ENCODE measurements around the gene SMARCA1. TPM values are rescaled to one million over a fixed set of nuclear protein-coding genes. Genes with fewer than 3 reads are reported as not detected.

Gene SMARCA1
- total RNA-seq, 2 experiments from 2014 or later, result 0.19 TPM; not detected in 1

DNA sequence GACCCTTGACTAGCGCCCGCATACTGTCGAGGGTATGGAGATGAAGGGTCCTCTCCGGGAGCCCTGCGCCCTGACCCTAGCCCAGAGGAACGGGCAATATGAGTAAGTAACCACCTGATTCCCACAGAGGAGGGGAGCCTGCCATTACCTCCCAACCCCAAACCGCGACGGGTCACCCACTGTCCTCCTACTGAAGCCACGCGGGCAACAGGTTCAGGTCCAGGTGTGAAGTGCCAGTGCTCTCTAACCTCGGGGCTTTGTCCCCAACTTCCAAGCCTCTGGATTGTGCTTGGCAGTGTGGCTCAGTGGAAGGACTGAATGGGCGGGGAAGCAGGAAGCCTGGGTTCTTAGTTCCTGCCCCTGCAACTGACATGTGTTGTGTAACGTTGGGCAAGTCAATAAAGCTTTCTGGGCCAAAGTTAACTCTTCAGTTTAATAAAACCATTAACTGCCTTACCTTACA is 17.5 kb upstream of the SMARCA1 start:
- Histone ChIP-seq H3K4me1 (ENCODE audit: insufficient read depth, low read length, poor library complexity, severe bottlenecking) (peaks cover 6% of the 10 kb centered on the region), H3K79me2 (ENCODE audit: insufficient read depth, low read depth, low read length) (no peaks in the 10 kb centered on the region), H3K27ac (ENCODE audit: low read depth, low read length, poor library complexity, severe bottlenecking) (no peak overlapping the region), H4K20me1 (ENCODE audit: insufficient read depth, low read length) (no peaks in the 10 kb centered on the region), H3K4me3 (ENCODE audit: low read depth, low read length, poor library complexity, severe bottlenecking) (peak overlapping the region; percentile 83), H3K4me2 (ENCODE audit: low read length) (peak overlapping the region; percentile 72), H2AFZ (ENCODE audit: low read length) (peak overlapping the region; percentile 5; the same call in 1 of the 2 replicates), H3K9me2 (ENCODE audit: insufficient read depth, low read length) (no peaks in the 10 kb centered on the region), H3K9me3 (ENCODE audit: low read length) (no peaks in the 10 kb centered on the region), H3K36me3 (ENCODE audit: insufficient read depth, low read length) (no peaks in the 10 kb centered on the region)
- intact Hi-C loops (cut with micrococcal nuclease; ENCODE audit: unreplicated experiment), result no loop called here
- BruUV-seq (replicated peaks), result no TSS peak
- DNase-seq (ENCODE audit: low spot score), result peak; percentile 12
- ChIA-PET CTCF (ENCODE audit: unreplicated experiment) (no interaction called here), POLR2A (no interaction called here)
- TF ChIP-seq EZH2phosphoT487 (IDR thresholded peaks at IDR 0.05; ENCODE audit: borderline replicate concordance, low read depth, low read length), result no peak

DNA sequence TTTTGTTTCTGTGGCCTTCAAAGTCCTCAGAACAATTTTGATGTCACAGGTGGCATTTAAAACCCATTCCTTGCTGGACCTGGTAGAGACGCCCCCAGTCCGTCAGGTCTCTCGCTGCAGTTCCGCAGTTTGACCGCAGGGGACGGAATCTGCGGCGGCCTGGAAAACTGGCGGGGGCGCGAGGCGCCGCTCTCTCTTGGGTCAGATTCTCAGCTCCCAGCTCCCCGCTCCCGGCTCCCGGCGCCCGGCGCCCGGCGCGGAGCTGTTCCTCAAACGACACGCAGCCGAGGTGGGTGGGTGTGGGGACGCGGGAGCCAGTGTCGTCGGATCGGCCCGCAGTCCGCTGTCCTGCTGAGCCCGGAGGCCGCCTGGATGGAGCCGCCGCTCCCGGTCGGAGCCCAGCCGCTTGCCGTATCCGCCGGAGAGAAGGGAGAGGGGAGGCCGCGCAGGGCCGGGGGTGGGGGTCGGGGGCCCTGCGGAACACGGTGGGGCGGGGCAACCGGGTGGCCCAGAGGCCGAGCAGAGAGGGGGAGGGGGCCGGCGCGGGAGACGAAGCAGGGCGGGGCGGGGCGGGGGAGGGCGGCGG is 16.9 kb upstream of the SMARCA1 start, which contains the start of gene OCRL:
OCRL (plus strand) TSS at position 192 of the 586 bp plus-strand sequence; CDS start at position 373, 181 bp downstream.
- peak; percentile 74 for DNase-seq (ENCODE audit: low spot score)
- no peaks in the 10 kb centered on the region for H3K9me3 ChIP-seq (ENCODE audit: low read length)
- no TSS peak for BruUV-seq (replicated peaks)
- intact Hi-C loops (cut with micrococcal nuclease; ENCODE audit: unreplicated experiment), result no loop called here
- POLR2A ChIA-PET, result interaction anchor here (0.6 kb wide), 1 partner anchor 812 kb away, joined by 3 read pairs; no protein-coding TSS in a partner anchor
- peak within 1 kb of the TSS; percentile 83 for H3K4me3 ChIP-seq (ENCODE audit: low read depth, low read length, poor library complexity, severe bottlenecking)
- peaks cover 6% of the 10 kb centered on the region for H3K4me1 ChIP-seq (ENCODE audit: insufficient read depth, low read length, poor library complexity, severe bottlenecking)
- CTCF ChIA-PET (ENCODE audit: unreplicated experiment), result no interaction called here
- no peaks in the 10 kb centered on the region for H4K20me1 ChIP-seq (ENCODE audit: insufficient read depth, low read length)
- H2AFZ ChIP-seq (ENCODE audit: low read length), result peak within 1 kb of the TSS; percentile 5; the same call in 1 of the 2 replicates
- TF ChIP-seq EZH2phosphoT487 (IDR thresholded peaks at IDR 0.05; ENCODE audit: borderline replicate concordance, low read depth, low read length), result no peak
- TF ChIP-seq, protein P1, sequence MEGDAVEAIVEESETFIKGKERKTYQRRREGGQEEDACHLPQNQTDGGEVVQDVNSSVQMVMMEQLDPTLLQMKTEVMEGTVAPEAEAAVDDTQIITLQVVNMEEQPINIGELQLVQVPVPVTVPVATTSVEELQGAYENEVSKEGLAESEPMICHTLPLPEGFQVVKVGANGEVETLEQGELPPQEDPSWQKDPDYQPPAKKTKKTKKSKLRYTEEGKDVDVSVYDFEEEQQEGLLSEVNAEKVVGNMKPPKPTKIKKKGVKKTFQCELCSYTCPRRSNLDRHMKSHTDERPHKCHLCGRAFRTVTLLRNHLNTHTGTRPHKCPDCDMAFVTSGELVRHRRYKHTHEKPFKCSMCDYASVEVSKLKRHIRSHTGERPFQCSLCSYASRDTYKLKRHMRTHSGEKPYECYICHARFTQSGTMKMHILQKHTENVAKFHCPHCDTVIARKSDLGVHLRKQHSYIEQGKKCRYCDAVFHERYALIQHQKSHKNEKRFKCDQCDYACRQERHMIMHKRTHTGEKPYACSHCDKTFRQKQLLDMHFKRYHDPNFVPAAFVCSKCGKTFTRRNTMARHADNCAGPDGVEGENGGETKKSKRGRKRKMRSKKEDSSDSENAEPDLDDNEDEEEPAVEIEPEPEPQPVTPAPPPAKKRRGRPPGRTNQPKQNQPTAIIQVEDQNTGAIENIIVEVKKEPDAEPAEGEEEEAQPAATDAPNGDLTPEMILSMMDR (conservative IDR thresholded peaks at IDR 0.05; ENCODE audit: low read length), result peak; percentile 71
- no peaks in the 10 kb centered on the region for H3K79me2 ChIP-seq (ENCODE audit: insufficient read depth, low read depth, low read length)
- H3K27ac ChIP-seq (ENCODE audit: low read depth, low read length, poor library complexity, severe bottlenecking), result no peak within 1 kb of the TSS
- no peaks in the 10 kb centered on the region for H3K36me3 ChIP-seq (ENCODE audit: insufficient read depth, low read length)
- H3K4me2 ChIP-seq (ENCODE audit: low read length), result peak within 1 kb of the TSS; percentile 72
- no peaks in the 10 kb centered on the region for H3K9me2 ChIP-seq (ENCODE audit: insufficient read depth, low read length)

DNA sequence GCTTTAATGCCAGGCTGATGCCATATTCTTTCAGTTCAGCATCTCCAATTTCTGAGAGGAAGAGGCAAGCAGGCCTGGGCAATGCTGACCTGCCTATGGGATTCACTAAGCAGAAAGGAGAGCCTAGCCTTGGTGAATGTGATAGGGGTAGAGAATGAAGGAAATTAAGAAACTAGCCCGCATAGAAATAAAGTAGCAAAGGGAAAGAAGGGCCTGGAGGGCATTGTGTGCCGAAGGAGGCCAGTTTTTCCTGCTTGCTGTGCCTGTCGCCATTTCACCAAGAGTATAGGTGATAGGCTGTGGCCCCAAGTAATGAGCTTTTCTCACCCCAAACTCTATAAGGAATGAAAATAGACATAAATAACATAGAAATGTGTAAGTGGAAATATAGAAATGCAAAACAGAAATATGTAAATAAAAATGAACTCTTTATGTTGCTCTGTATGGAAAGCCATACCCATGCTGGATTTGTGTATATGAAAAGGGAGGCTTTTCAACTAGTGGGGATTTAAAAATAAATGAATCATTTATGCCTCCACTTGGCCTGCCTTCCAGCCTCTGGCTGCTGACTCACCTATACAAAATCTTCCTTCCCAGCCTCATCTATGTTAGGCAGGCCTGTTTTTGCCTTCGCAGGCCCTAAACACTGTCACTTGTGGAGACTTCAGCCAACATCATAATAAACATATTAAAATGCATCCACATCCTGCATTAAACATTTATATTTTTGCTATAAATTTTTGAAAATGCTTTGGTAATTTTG is 11.7 kb upstream of the SMARCA1 start:
- BruUV-seq (replicated peaks), result no TSS peak

More for the DNA sequence above, 11.7 kb upstream of the SMARCA1 start:
- CTCF ChIA-PET (ENCODE audit: unreplicated experiment), result no interaction called here
- no peak overlapping the region for H2AFZ ChIP-seq (ENCODE audit: low read length)
- no peaks in the 10 kb centered on the region for H3K79me2 ChIP-seq (ENCODE audit: insufficient read depth, low read depth, low read length)
- H4K20me1 ChIP-seq (ENCODE audit: insufficient read depth, low read length), result no peaks in the 10 kb centered on the region
- TF ChIP-seq EZH2phosphoT487 (IDR thresholded peaks at IDR 0.05; ENCODE audit: borderline replicate concordance, low read depth, low read length), result no peak
- TF ChIP-seq, protein P1 (conservative IDR thresholded peaks at IDR 0.05; ENCODE audit: low read length), result no peak
- no peak for DNase-seq (ENCODE audit: low spot score)
- H3K9me2 ChIP-seq (ENCODE audit: insufficient read depth, low read length), result no peaks in the 10 kb centered on the region
- POLR2A ChIA-PET, result no interaction called here
- intact Hi-C loops (cut with micrococcal nuclease; ENCODE audit: unreplicated experiment), result no loop called here
- no peak overlapping the region for H3K27ac ChIP-seq (ENCODE audit: low read depth, low read length, poor library complexity, severe bottlenecking)
- H3K4me1 ChIP-seq (ENCODE audit: insufficient read depth, low read length, poor library complexity, severe bottlenecking), result no peaks in the 10 kb centered on the region
- no peaks in the 10 kb centered on the region for H3K9me3 ChIP-seq (ENCODE audit: low read length)
- no peaks in the 10 kb centered on the region for H3K36me3 ChIP-seq (ENCODE audit: insufficient read depth, low read length)
- H3K4me3 ChIP-seq (ENCODE audit: low read depth, low read length, poor library complexity, severe bottlenecking), result no peak overlapping the region
- no peak overlapping the region for H3K4me2 ChIP-seq (ENCODE audit: low read length)

Measured in OCI-LY7 (cell line).